ENCODE data around the gene BTBD2. TPM values are rescaled to one million over a fixed set of nuclear protein-coding genes. Genes with fewer than 3 reads are reported as not detected.

The BTBD2 gene
- total RNA-seq, 1 donor from 2014 or later = 44.4 TPM

DNA sequence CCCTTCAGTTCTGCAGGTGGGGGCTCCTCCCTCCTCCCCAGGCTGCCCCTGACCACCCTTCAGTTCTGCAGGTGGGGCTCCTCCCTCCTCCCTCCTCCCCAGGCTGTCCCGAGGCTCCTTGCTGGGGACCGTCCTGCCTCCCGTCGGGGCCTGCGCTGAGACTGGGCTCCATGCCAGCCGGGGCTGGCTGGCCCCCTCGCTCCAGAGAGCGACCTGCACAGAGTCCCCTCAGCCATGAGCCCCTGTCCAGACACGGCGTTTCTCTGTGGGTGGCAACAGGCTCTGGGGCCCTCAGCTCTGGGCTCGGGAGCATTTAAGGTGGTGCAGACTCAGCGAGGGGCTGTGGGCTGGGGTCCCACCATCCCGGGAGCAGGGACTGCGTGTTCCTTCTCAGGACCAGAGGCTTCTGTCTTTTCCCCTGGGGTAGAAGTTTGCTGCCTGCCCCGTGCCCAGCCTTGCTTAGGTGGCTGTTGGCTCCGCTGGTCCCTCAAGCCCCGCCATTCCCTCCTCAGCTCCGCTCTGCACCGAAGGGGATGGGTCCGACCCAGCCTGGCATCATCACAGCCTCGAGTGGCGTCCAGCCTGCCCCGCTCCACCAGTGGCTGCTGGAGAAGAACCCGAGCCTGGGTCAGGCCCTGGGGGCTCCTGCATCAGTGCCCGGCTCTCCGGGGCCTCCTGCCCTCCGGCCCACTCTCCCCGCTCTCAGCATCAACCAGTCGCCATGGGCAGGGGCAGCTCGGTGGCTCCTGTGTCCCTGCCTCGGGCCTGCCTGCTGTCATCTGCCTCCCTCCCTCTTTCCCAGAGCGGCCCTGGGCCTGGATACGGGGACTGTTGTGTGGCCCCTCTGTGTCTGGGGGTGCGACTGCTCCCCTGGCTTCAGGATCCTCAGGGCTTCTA is 47.0 kb downstream of the BTBD2 start:
- no peak for DNase-seq (ENCODE audit: low read depth)

- DNase-seq (ENCODE audit: low read depth) = no peak
Observed at GRCh38 chr19:1967087-1967608, 48.4 kb downstream of the BTBD2 start.

DNA sequence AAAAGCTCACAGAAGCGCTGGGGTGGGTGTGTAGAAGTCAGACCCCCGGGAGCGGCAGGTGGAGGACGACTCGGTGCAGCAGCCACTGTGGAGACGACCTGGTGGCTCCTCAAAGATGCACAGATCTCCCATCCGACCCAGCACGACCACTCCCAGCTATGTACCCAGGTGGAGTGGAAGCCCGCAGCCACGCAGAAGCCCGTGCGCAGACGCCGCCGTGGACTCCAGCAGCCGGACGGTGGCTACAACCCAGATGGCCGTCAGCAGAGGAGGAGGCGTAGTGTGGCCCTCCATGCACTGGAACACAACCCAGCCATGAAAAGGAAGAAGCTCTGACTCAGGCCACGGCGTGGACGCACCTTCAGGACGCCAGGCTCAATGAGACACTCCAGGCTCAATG is 52.8 kb downstream of the BTBD2 start:
- DNase-seq (ENCODE audit: low read depth) = no peak

DNA sequence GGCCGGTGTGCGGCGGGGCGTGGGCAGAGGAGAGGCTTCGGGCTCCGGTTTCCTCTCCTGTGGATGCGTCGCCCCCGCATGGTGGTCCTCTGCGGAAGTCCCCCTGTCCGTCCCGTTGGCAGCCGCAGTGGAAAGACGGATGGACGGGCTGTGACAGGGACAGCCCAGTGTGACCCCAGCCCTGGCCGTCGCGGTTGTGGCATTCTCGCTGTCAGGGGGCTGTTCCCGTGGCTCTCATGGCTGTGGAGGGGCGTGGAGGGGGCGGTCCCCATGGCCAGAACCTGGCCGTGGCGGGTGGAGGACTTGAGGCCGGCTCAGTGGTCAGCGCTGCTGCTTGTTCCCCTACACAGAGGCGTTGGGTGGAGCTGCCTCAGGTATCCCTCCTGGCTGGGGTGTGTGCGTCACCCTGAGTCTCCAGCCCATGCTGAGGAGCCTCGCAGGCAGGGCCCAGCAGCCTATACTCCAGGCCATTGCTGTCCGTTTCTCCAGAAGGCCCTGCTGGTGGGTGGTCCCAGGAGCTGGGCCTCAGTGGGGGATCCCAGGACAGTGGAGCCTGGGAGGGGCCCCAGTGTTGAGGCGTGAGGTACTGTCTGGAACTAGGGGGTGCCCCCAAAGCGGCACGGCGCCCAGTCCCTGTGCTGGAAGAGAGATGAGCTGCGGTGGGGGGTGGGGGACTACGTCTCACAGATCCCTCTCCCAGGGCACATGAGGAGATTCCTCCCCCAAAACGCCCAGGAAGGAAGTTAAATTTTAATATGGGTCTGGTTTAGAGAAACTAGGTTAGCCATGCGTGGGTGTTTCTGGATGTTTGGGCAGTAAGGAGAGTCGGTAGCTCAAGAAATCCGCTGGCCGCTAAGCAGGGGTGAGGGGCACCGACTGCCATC is 54.3 kb downstream of the BTBD2 start:
- DNase-seq (ENCODE audit: low read depth) = no peak

DNA sequence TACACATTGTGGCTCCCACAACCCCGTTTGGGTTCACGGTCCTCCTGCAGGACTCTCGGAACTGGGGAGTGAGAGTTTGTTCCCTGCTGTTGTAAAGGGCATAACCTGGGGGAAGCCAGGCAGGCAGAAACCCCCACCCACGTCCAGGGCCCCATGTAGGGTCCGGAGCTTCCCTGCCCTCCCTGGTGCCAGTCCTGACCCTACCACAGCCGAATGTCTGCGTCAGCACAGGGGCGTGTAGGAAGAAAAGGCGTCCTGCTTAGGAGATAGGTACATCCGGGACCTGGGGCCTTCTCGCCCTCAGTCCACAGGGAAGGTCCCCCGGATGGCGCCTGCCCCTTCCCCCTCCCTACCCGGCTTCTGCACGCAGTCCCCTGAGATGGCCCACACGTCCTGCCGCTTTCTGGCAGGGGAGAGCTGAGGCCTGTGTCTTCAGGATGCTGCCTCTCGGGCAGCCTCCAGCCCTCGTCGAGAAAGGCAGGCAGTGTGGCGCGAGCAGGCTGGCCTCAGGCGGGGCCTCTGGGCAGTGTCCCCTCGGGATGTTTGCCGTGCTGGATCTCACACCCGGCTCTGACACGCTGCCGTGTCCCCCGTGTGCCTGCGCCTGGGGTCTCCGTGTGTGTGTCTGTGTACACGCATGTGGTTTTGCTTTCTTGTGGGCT is 55.5 kb downstream of the BTBD2 start:
- no peak for DNase-seq (ENCODE audit: low read depth)

DNA sequence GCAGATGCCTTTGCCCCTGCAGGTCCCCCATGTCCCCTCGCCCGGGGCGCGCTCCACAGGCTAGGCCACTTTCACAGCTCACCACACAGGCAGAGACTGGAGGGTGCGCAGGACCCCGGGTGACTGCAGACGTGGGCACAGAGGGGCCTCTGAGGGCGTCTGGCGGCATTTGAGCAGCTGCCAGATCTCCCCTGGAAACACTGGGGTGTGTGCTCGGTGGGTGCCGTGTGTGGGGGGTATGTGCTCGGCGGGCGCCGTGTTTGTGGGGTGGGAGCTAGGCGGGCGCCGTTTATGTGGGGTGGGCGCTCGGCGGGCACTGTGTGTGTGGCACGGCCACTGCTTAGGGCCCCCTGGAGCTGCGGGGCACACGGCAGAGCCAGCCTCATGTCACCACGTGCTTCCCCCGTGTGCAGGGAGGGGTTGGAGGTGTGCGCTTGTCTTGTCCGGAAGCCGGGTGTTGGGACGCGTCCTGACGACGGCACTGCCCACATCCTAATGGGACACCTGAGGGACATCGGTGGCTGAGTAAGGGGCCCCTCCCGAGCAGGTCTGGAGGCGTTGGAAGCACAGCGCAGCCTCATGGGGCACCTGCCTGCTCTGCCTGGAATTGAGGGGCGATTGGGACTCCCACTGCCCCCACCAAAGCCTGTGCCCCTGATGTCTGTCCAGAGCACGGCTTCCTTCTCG is 57.8 kb downstream of the BTBD2 start:
- no peak for DNase-seq (ENCODE audit: low read depth)

DNA sequence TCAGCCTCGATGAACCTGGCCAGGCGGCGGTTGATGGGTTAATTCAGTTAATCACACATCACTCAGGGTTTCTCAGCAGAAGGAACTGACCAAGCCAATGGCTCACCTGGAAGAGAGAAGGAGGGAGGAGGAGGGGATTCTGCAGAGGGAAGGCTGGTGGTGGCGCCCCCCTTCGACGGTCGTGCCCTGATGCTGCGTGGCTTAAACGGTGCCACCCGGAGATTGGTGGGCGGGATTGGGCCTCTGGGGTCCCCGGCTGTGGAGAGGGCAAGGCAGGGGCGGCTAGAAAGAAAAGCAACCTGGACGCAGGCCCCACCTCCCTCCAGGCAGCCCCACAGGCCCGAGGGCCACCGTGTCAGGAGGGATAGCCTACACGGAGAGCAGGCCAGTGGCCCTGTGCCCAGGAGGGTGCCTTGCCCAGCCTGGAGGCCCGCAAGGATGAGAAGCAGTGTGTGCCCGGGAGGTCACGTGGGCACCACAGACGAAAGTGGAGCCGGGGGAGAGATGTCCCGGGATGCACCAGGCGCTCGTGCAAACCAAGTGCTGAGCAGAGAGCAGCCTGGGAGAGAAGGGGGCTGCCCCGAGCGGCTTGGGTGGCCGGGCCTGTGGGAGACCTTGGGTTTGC is 58.5 kb downstream of the BTBD2 start:
- DNase-seq (ENCODE audit: low read depth) = no peak

GRCh38 chr19:1956122-1956494 is 59.4 kb downstream of the BTBD2 start:
- no peak for DNase-seq (ENCODE audit: low read depth)

DNA sequence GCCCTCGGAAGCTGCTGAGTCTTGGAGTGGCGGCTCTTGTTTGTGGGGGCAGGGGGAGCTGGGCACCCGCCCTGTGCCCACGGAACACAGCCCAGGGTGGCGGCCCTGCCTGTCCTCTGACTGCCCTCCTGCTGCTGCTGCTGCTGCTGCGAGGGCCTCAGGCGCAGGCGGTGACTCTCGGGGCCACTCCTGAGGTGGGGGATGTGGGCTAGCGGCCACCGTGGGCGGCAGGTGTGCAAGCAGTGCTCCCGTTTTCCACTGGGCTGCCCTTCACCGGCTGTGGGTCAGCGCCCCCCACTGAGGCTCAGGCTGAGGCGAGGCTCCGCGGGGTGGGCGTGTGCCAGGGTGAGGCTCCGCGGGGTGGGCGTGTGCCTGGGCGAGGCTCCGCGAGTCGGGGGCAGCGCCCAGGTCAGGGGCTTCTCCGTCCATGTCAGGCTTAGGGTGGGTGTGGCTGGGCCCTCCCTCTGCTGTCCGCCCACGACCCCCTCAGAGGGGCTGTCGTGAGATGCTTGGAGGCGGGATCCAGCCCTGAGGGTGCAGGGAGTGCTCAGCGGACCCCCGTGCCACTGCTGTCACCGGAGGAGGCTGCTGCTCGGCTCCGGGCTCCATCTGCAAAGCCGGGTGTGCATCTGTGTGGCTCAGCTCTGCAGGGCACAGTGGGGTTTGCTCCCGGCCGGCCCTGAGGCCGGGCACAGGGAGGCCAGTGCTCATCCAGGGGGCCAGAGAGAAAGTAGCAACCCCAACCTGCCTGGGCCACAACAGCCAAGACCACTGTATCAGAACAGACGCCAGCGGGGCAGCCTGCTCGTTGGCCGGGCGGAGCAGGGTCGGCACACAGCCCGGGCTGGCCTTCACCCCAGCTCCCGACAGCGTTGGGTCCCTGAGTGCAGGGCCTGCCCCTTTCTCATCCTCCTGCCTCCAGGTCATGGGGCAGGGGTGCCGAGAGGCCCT is 60.1 kb downstream of the BTBD2 start:
- no peak for DNase-seq (ENCODE audit: low read depth)

GRCh38 chr19:1954532-1954933 is 61.0 kb downstream of the BTBD2 start:
- no peak for DNase-seq (ENCODE audit: low read depth)

GRCh38 chr19:1953441-1954094 is 61.9 kb downstream of the BTBD2 start:
- DNase-seq (ENCODE audit: low read depth) = no peak

GRCh38 chr19:1953037-1953436 is 62.5 kb downstream of the BTBD2 start:
- DNase-seq (ENCODE audit: low read depth) = no peak

GRCh38 chr19:1952635-1953034 is 62.9 kb downstream of the BTBD2 start:
- no peak for DNase-seq (ENCODE audit: low read depth)

- DNase-seq (ENCODE audit: low read depth) = no peak
Observed at GRCh38 chr19:1950640-1951039, 64.9 kb downstream of the BTBD2 start.

- DNase-seq (ENCODE audit: low read depth) = no peak
Observed at GRCh38 chr19:1949304-1950101, 66.0 kb downstream of the BTBD2 start.

GRCh38 chr19:1947651-1948209 is 67.8 kb downstream of the BTBD2 start:
- DNase-seq (ENCODE audit: low read depth) = no peak

- no peak for DNase-seq (ENCODE audit: low read depth)
Observed at GRCh38 chr19:1945899-1946298, 69.6 kb downstream of the BTBD2 start.
